Hematopoietic multipotent progenitor cell treated with erythropoietin and hydrocortisone succinate and interleukin-3 and kit ligand, for 15 days (in vitro differentiated cells): ENCODE results near the gene SLC9A2.

ENCODE experiments used
- DNase-seq: peaks from one replicate; pipeline ENCODE4 v3.0.0-alpha.2; 2015; ENCODE audit warnings: low spot score

The SLC9A2 gene

DNA sequence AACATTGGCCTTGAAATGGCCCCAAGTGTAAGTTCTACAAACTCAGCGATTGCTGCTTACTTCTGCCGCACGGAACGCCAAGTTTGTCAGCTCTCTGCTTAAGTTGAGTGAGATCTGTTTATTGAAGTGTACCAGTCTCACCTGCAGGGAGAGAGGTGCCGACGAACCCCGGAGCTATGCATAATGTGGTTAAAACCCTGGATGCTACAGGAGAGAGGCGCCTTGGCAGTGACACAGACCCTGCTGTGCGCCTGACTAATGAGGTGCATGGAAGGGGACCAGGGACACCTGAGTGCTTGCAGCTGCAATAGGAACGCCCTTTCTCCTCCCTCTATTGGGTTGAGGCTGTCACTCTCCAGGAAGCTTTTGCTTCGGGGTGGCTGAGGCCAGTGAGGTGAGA, 979 bp downstream of the SLC9A2 start:
- no peak for DNase-seq

DNA sequence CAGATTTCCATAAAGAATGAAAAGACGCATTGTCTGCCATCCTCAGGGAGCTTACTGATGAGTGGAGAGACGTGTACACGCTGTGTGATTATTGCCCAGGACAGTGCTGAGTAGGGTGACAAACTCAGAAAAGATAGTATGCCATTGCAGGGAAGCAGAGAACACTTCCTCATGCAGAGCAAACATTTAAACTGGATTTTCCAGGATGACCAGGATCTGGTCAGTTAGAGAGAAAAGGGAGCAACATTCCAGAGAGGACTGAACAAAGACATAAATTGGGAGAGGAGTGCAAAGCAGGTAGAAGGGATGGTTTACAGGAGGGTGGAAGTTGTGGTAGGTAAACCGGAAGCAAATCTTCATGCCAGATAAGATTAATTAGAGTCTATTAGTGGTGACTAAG, 2.3 kb downstream of the SLC9A2 start:
- no peak for DNase-seq

DNA sequence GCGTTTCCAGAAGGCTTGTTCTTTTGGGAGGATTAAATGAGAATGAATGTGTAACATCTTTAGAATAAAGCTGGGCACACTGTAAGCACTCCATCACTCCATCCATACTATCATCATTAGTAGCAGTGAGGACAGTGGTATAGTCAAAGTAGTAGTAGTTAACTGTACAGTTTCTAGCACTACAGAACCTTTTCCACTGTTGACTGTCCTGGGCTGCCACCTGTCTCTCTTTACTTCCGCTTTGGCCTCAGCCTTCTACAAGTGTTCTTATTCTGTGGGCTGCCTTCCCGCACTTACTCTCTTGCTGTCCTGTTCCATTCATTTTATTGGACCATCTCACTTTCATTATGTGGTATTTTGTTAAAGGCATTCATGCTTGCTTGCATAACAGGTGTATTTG, 3.3 kb downstream of the SLC9A2 start:
- DNase-seq = no peak

DNA sequence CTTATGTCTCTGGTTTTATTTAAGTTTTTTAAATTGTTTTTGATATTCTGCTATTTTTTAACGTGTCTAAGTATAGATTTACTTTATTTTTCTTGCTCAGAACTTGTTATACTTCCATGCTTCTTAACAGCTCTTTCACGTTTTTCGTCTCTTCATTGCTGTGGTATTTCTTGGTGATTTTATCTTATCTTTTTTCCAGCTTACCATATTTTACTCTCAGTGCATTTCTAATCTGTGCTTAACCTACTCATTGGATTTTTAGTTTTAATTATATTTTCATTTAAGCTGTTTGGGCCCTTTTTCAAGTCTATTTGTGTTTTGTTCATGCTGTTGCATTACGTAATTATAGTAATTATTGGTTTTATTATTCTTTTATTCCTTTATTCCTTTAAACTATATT, 11.1 kb downstream of the SLC9A2 start:
- no peak for DNase-seq

GRCh38 chr2:102632380-102633175, 13.2 kb downstream of the SLC9A2 start:
- DNase-seq = no peak

GRCh38 chr2:102634831-102635241, 15.5 kb downstream of the SLC9A2 start:
- DNase-seq = no peak

GRCh38 chr2:102635317-102635716, 16.0 kb downstream of the SLC9A2 start:
- DNase-seq = no peak

- peak; percentile 15 for DNase-seq
These were observed 17.0 kb downstream of the SLC9A2 start for GRCh38 chr2:102636283-102636907.

DNA sequence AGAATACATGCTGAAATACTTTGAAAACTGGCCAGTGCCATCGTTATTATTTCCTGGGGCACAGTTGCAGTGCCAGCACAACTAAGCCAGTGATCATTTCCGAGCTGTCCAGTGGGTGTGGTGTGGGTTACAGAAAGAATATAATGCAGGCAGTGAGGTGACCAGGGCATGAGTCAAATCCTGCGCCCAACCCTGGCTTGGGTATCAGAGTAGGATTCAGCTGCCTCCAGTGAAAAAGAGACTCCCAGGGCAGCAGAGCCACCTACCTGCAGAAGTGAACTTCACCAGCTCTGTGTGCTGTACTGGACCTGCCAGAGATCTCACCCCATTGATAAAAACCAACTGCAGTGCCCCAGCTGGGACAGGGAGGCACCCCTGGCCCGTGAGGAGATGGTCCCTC, 18.0 kb downstream of the SLC9A2 start:
- DNase-seq = no peak

DNA sequence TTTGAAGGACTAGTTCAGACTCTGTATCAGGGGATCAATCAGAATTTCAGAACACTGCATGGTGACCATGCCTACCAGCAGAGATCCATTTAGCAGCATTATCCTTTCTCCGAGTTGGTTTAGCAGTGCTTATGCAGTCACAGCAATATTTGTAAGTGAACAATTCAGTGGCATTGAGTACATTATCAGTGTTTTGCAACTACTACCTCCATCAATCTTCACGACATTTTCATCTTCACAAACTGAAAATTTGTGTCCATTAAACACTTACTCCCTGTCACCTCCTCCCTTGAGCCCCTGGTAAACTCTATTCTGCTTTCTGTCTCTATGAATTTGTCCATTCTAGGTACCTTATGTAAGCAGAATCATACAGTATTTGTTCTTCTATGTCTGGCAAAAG, 20.1 kb downstream of the SLC9A2 start:
- no peak for DNase-seq

GRCh38 chr2:102652126-102652525, 32.8 kb downstream of the SLC9A2 start:
- DNase-seq = no peak

DNA sequence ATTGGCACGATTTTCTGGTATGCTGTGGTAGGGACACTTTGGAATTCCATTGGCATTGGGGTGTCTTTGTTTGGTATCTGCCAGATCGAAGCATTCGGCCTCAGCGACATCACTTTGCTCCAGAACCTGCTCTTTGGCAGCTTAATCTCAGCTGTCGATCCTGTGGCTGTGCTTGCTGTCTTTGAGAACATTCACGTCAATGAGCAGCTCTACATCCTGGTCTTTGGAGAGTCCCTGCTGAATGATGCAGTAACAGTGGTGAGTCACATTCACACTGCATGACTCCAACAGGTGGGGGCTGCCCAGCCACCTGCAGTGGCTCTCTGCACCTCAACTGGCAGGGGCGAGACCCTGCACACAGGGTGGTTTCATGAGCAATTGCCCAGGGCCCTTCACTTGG, 38.4 kb downstream of the SLC9A2 start:
- no peak for DNase-seq

DNA sequence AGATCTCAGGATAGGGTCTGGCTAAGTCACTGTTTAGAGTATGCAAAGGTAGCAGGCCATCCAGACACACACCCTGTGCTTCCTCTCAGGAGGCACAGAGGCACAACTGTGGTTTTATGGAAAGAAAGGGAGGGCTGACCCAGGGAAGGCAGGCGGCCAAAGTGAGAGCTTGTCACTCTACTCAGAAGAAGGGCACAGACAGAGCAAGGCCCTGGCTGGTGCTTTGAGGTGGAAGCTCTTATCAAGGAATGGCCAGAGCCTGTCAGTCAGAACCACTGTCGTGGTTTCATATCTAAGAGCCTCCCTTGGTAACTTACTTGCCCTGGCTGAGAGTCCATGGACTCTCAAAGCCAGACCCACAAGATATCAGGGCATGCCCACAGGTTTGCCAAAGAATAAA, 40.7 kb downstream of the SLC9A2 start:
- no peak for DNase-seq

- no peak for DNase-seq
These were observed 41.2 kb downstream of the SLC9A2 start for GRCh38 chr2:102660574-102660973.

GRCh38 chr2:102661846-102662245, 42.5 kb downstream of the SLC9A2 start:
- no peak for DNase-seq

DNA sequence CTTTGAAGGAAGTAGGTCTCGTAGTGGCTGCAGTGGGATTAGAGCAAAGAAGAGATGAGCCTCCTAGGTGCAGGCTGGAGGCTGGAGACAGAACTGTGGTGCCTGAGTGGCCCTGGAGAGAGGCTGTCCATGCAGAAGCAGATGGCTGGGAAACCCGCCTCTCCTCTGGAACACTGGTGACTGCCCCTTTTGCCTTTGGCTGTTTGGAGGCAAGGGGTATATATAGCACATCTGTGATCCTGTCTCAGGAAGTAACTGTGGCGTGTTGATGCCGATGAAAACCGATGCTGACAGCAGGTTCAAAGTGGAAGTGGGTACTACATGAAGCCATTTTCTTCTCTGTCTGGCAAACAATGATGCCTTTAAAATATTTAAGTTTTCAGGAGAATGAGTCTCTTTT, 43.5 kb downstream of the SLC9A2 start:
- DNase-seq = no peak

DNA sequence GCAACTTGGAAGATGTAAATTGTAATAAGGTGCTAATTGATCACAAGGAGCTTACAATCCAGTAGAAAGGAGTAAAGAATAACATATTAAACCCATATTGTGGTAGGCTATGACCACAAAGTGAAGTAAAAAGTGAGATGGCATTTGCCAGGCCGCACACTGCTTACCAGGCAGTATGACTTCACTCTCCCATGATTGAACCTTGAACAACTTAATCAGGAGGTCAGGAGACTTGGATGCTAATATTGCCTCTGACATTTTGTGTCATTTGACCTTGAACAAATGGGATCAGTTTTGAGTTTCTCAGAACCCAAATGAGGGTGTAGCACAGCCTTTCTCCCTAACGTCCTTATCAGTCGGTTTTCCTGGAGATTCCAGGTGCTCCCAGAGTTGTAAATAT, 44.0 kb downstream of the SLC9A2 start:
- no peak for DNase-seq

GRCh38 chr2:102664471-102664909, 45.1 kb downstream of the SLC9A2 start:
- DNase-seq = no peak

DNA sequence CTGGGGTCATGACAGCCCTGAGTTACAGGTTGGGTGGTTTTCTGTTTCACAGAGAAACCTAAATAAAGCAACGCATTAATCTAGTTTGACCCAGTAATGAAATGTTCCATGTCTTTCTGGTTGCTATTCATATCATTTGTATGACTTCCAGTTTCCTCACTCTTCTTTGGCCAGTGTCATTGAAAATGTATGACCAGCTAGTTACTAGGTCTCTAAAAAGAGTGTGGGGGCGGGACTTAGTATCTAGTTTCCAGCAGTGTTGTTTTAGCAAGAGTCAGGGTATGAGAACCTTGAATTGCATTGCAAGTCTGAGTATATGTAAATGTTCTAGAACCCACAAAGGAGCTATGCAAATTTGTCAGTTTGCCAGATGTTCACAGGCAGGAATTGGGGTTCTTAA, 47.7 kb downstream of the SLC9A2 start:
- no peak for DNase-seq

GRCh38 chr2:102668171-102668570, 48.8 kb downstream of the SLC9A2 start:
- no peak for DNase-seq

DNA sequence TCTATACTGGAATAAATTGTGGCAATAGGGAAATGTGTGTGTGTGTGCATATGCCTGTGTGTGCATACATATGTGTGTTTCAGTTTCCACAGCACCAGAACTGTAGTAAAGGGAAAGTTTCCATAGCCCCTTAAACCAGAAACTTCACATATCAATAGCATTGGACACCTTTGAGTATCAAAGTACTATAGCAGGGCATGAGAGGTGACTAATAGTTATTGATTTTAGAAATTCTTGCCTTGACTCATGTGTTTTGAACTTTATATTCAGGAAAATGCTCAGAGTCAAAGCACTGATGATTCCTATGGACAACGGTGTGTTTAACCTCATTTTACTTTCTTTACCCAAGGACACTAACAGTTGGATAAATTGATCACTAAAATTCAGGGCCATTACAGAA, 50.0 kb downstream of the SLC9A2 start:
- no peak for DNase-seq

GRCh38 chr2:102672107-102672776, 52.9 kb downstream of the SLC9A2 start:
- no peak for DNase-seq

DNA sequence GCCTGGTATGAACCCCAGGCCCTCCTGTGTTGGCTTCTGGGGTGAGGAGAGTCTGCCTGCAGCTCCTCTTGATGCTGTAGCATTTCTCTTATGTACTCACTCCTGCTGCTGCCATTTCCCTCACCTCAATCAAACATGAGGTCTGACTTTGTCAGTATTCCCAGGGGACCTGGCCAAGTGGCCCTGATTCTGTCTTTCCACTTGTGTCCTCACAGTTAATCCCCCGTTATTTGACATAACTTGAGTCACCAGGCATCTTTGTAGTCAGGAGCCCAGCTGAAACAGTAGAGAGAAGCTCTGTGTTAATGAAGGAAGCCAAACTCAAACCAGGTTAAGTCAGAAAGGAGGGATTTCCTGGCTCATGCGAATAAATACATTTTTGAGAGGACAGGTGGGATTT, 55.0 kb downstream of the SLC9A2 start:
- DNase-seq = no peak
